HTERT RPE-1 (cell line): Measurements from ENCODE around the gene RIPK1.
"Not testable (repeated sequence)": the region's sequence is repeated elsewhere in the genome, so short reads cannot be mapped to it uniquely, and the experiment has no call there.

ENCODE experiments used
- in situ Hi-C: fragments of 300-500 bp; cut with MboI; formaldehyde crosslinking; loops from 4 replicates; pipeline ENCODE4 v1.14.3; 2020; ENCODE audit warnings: low sequenced_read_pairs

RIPK1 gene

GRCh38 chr6:3068329-3069214 is at the start of gene RIPK1:
Gene RIPK1 (plus strand): TSS chr6:3068494. CDS start chr6:3076824, 8,330 bp downstream.
- in situ Hi-C loops = no loop called here

DNA sequence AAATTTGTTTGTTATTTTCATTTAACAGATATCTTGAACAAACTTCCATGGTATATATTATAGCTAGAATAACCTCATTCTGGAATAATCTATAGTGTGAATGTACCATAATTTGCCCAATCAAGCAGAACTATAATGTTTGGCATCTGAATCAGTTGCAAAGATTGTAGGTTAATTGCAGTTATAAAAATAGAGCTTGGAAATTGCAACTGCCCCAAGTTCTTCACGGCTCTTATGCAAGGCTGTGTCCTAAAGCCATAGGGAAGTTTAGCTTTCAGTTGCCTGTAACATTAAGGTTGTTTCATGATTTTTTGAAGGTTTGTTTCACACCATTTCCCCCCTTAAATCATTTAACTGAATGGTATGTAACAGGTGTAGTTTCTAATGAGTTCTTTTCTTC is 49.2 kb upstream of the RIPK1 start:
- in situ Hi-C loops = no loop called here

GRCh38 chr6:3019749-3020320 is 48.5 kb upstream of the RIPK1 start:
- in situ Hi-C loops = no loop called here

GRCh38 chr6:3020976-3021598 is 47.2 kb upstream of the RIPK1 start:
- in situ Hi-C loops = not testable (repeated sequence)

- in situ Hi-C loops = no loop called here
Measured at GRCh38 chr6:3022765-3023662, 45.3 kb upstream of the RIPK1 start.

DNA sequence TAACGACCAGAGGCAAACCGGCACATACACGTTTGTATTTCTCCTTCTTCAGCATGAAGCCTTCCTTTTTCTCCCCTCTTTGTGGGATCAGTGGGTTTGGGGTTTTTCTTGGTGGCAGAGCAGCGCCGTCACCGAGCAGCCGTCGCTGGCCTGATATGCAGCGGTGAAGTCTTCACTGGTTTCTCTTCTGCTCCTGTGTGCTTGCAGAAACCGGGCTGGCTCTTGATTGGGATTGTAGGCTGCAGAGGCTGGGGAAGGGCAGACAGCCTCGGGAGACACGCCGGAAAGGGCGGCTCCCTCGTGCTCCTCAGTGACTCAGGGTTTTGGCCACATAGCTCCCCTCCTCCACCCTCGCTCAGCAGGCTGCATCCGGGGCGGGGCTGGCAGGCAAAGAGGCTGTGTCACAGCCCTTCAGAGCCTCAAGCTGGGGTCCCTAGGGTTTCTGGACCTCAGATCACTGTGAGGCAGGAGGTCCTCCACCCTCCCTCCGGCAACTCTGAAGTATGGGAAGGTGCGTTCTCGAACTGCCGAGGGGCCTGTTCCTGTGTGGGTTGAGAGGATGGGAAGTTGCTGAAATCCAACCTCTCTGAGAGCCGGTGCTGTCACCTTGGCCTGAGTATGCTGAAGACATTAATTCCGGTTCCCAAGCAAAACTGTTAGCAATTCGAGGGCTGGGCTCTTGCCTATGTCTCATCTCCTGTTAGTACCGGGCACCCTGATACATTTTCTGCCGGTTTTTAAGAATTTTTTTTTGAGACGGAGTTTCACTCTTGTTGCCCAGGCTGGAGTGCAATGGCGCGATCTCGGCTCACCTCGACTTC is 44.4 kb upstream of the RIPK1 start:
- in situ Hi-C loops = no loop called here

- in situ Hi-C loops = no loop called here
Measured at GRCh38 chr6:3026791-3027626, 41.3 kb upstream of the RIPK1 start.

- in situ Hi-C loops = not testable (repeated sequence)
Measured at GRCh38 chr6:3028156-3028555, 40.1 kb upstream of the RIPK1 start.

- in situ Hi-C loops = no loop called here
Measured at GRCh38 chr6:3031857-3032640, 36.2 kb upstream of the RIPK1 start.

- in situ Hi-C loops = no loop called here
Measured at GRCh38 chr6:3032986-3033385, 35.3 kb upstream of the RIPK1 start.

DNA sequence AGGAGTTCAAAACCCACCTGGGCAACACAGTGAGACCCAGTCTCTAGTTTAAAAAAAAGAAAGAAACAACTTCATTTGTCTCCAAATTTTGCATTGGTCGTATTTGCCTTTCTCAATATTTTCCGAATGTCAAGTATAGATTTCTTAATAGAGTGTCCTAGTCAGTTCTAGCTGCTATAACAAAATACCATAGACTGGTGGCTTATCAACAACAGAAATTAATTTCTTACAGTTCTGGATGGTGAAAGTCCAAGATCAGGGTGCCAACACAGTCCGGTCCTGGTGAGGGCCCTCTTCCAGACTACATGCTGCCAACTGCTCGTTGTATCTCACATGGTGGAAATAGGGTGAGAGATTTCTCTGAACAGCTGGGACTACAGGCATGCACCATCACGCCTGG is 34.6 kb upstream of the RIPK1 start:
- in situ Hi-C loops = no loop called here

DNA sequence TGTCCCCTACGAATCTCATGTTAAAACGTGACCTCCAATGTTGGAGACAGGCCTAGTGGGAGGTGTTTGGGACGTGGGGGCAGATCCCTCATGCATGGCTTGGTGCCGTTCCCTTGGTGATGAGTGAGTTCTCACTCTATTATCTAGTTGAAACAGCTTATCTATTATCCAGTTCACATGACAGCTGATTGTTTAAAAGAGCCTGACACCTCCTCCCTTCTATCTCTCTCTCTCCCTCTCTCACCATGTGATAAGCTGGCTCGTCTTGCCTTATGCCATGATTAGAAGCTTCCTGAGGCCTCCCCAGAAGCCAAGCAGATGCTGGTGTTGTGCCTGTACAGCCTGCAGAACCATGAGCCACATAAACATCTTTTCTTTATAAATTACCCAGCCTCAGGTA is 32.9 kb upstream of the RIPK1 start:
- in situ Hi-C loops = no loop called here

- in situ Hi-C loops = no loop called here
Measured at GRCh38 chr6:3036861-3037637, 31.2 kb upstream of the RIPK1 start.

GRCh38 chr6:3037638-3038365 is 30.5 kb upstream of the RIPK1 start:
- in situ Hi-C loops = no loop called here

DNA sequence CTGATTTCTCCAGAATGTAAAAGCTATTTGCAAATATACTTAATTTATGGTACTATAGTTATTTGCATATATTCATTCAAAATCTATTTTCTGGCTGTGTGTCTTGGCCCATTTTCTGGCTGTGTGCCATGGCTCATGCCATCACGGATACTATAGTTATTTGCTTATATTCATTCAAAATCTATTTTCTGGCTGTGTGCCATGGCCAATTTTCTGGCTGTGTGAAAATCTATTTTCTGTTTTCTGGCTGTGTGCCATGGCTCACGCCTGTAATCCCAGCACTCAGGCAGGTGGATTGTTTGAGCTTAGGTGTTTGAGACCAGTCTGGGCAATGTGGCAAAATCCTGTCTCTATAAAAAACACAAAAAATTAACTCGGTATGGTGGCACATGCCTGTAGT is 28.9 kb upstream of the RIPK1 start:
- in situ Hi-C loops = no loop called here

DNA sequence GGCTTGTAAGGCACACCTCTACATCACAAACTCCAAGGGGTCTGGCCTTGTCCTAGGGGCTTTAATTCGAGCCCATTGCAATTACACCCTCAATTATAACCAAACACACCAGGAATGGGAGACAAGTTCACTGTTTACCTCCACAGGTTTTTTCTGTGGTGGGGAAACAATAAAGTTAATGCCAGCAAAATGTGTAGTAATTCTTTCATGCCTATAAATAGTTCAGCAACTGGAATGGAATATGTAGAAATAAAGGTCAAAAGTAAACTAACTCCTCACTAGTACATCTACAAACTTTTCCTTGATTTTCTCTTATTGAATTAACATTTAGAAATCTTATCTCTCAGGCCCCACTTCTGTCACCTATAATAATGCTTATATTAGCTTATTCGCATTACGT is 27.1 kb upstream of the RIPK1 start:
- in situ Hi-C loops = no loop called here

GRCh38 chr6:3041606-3042005 is 26.7 kb upstream of the RIPK1 start:
- in situ Hi-C loops = no loop called here
